HK-2 (cell line): ENCODE data around the gene SNX10.

ENCODE experiments used
- DNase-seq: peaks from one replicate; pipeline ENCODE4 v3.0.0-alpha.2; 2018; ENCODE audit not compliant: unreplicated experiment

The SNX10 gene

DNA sequence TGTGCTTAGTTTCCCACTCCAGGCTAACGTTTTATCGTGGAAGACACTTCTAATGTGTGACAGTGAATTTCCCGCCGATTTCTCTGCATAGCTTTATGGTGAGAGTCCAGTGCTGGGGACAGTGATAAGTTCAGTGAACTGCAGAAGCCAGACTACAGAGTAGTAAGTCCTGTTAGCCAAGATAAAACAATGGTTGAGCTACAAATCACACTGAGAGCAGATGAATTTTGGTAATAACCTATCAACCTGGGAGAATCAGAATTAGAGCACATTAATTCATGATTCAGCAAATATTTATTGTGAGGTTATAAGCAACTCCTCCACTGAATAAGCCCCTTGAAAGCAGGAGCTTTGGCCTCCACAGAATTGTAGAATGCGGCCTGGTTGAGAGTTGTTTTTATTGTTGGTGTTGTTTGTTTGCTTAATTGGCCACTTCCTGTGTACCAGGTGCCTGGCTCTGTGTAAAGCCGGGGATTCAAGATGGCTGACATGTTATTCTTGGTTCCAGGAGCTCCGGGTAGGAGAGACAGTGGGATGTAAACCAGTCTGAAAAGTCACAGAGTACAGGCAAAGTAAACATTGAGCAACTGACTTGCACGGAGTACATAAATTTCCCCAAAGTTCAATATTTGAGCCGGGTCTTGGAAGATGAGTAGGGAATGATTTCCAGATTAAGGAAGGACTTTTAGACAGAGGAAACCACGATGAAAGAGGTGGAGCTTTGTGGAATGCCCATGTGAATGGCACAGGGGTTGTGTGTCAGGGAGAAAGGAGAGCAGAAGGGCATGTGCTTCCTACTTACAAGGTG is 112.7 kb downstream of the SNX10 start:
- DNase-seq = no peak

DNA sequence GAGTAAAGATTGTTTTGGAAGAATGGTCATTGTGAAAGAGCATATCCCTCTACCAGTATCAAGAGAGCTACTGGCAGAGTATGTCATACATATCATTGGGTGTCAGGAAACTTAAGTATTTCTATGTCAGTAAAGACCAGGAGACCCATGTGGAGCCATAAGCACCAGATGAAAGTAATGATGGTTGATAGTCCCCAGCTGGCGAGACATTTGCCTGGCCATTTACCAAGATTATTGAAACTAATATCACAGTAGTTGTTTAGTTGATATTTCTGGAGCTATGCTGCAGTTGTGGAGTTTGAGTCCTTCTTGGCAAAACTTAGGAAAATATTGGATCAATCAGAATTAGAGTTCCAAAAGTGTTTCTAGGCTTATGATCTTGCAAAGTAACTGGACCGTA is 114.8 kb downstream of the SNX10 start:
- no peak for DNase-seq

DNA sequence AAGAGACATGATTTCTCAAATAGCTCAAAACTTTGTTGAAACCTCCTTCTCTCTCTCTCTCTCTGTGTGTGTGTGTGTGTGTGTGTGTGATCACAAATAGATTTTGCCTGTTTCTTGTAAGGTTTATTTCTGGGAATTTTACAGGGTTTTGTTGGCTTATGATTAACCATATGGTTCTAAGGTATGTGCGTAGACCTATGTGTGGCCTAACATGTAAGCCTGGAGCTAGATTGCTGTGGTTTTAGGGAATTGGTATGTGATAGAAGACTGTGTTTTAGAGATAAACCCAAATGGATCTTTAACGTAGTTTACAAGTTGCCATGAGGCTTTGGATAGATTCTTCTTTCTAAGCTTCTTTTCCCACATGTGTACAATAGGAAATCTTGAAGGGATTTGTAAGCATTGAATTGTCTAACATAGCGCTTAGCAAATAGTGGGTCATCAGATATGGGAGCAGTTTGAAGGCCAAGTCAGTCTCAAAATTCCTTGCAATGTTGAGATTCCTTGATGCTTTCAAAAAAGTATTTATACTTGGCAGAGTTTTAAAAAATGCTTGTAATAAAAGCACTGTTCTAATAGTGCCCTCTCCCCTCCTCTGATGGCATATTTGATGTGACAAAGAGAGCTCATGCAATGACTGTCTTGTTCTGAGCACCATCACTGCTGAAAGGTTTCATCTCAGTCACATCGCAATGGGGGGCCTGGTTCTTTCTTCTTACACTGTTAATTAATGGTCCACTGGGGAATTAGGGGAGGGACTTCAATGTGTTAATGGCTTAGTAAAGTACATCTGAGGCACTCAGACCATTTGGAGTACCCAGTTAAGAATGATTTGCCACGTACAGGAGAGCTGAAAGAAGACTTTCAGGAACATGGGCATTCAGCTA is 118.2 kb downstream of the SNX10 start:
- no peak for DNase-seq

DNA sequence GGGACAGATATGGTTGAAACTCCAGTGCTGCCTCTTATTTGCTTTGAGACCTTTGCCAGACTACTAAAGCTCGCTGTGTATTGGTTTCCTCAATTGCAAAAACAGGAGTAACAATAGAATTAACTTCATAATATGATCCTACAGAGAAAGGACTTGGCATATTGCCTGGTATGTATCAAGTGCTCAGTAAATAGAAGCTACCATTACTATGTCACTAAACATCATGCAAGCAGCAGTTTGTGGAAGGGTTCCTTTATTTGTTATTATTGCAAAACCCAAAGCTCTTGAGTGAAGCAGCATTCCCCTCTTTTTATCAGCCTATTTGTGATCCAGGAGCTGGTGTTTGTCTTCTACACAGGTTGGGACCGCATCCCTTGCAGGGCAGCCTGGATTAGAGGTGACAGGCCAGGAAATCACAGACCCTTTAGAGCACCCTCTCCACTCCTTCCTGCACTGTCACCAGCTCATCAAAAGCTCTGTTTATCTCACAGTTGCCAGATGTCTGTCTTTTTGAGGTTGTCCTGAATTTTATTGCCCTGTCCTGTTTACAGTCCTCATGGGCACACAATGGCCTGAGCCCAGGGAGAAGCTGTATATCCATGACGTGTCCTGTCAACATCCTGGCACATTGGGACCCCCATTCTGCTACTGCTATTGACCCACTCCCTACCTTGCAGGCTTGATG is 121.5 kb downstream of the SNX10 start:
- DNase-seq = no peak

DNA sequence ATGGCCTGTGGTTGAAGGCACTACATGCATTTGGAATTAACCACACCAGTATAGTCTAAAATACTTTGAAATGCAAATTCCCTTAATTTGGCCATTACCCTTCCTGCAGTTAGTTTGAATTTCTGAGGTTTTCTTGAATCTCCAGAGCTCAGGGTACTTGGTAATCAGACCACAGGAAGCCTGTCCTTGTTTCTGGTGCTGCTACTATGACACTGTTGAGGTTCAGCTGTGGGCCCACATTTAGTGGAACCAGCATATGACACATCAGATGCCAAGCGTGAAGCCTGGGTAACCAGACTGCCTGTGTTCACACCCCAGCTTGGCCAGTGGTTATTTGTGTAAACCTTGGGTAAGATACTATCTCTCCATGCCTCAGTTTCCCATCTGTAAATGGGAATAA is 124.3 kb downstream of the SNX10 start:
- DNase-seq = no peak

DNA sequence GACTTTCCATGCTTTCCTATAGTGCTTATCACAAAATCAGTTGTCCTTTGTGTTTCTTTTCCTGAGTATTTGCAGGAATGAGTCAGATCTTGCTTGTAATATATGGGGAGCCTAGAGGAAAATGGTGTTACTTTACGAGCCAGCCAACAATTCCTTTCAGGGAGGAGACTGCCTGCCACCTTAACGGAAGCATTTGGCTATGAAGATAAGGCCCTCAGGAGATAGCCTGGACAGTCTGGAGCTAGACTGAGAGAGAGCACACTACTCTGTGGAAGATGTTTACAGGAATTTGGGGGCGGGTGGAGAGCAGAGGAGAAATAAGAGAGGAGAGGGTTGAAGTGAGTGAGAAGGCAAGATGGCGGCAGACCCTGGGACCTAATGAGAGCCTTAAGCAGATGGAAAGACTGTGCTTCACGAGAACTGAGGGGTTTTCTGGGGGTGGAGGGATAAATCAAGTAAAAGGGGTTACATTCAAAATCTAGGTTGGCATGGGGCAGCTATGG is 126.3 kb downstream of the SNX10 start:
- DNase-seq = no peak

DNA sequence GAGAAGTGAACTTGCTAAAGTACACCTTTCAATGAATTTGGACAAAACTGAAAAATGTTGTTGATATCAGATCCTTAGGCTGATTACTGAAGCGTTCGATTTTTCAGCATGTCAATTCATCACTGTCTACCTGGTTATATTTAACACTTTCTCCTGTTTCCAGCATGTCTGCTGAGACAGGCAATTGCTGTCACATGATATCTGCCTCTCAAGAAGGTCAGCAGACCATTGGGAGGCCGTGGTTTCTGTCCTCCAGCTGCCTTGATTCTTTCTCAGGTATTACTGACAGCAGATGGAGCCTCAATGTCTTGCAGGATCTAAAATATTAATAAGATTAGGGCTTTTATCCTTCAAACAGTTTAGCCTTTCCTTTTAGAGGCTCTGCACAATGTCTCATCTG is 127.5 kb downstream of the SNX10 start:
- no peak for DNase-seq

DNA sequence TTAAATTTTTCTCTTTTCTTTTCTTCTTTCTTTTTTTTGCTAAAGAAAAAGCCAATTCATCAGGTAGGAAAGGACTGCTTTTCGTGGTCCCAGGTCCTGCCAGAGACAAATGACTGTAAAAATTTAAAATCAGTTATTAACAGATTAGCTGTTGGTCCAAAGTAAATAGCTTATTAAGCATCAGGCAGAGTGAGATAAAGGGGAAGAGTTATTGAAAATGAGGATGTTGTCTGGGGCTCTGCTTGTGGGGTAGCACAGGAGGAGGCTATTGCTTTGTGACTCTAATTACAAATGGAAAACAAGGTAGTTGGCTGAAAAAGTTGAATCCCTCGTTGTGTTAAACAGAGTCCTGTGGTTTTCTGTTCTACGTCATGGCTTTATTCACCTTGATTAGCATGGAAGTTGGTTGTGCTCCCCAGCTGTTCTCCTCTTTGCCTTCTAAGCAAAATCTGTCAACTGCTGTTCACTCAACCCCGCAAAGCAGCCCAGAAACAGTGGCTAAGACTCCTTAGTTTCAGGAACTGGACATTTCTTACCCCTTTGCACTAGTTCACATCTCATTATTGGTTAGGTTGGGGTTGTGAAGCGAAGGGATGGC is 128.9 kb downstream of the SNX10 start:
- DNase-seq = no peak

DNA sequence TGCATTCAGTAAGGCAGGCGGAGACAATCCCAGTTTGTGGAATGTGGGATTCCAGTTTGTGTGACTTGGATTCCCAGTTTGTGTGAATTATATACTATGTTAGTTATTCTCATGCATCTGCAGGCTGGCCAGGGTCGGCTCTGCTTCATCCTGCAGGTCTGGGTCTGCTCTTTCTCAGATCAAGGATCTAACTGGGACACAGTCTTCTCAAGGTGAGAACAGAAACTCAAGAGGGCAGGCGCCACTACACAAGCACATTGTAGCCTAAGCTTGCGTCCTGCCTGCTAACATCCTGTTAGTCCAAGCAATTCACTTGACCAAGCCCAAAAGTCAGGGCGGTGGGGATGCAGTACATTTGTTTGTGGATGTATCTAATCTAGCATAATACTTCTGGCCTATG is 131.1 kb downstream of the SNX10 start:
- DNase-seq = no peak

DNA sequence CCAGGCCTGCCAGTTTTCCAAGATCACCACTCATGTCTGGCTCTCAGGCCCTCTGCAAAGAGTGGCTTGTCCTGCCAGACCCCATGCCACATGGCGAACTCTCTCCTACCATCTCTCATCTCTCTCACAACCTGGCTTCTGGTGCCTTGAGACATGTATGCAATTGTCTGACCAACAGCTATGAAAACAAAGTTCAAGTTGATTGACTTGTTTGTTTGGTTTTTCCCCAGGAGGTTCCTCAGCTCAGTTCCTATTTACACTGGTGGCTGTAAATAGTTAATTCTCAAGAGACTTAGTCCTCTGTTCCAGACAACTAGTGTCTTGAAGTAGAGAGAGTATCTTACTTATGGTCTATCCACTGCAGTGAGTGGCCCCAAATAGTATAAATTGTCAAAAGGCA is 131.8 kb downstream of the SNX10 start:
- no peak for DNase-seq
